ENCODE data around the gene BTK.
A peak's percentile ranks its signal among the peaks of the same experiment; 100 is the strongest.

The BTK gene

DNA sequence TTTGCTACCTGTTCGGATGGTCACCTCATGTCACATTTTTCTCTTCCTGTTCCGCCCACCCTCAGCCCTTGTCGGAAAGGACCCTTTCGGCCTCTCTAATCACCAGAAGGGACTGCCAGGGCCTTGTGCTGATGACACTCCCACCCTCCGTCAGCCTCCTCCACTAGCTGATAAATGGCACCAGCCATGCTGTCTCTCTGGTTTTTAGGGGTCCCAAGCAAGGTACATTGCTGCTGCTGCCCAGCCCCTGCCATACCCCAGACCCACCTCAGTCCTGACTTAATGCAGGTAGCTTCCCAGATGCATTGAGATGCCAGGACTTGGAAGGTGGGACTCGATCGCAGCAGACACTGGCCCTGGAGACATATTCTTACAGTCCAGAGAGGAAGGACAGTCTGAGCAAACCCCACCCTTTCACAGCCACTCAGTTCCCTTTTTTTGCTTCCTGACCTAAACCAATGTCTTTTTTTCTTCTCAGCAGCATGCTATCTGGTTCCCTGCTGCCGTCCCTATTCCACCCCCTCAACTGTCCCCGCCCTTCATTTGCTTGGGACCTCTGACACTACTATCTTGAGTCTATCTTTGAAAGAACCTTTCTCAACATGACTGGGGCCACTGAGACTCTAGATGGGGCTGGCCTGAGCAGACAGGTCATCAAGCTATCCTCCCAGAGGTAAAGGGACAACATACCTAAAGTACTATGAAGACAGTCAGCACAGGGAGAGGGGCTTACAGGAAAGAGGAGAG lies at the start of gene BTK:
Gene BTK (minus strand): TSS at position 397 of the 747 bp plus-strand sequence. CDS start 10,907 bp downstream, outside the sequence.
- DNase-seq (ENCODE audit: low read depth in 2 of 2): no peak

GRCh38 chrX:101430457-101431078 lies 44.6 kb upstream of the BTK start:
- no peak for DNase-seq (ENCODE audit: low read depth in 2 of 2)

DNA sequence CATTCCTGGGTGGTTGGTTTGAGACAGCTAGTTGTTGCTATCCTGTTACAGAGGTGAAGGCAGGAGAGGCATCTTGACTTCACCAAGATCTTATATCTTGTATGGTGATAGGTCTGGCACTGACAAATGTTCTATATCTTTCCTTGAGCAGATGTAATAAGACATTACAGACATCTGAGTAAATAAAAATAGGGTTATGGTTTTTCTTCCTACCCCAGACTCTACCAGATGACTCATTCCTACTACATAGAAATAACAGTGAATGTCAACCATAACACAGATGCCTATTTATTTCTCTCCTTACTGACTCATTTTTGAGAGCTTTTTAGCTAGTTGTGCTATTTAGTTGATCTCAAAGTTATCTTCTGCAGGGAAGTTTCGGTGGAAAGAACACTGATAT lies 43.9 kb upstream of the BTK start:
- DNase-seq (ENCODE audit: low read depth in 2 of 2): no peak

DNA sequence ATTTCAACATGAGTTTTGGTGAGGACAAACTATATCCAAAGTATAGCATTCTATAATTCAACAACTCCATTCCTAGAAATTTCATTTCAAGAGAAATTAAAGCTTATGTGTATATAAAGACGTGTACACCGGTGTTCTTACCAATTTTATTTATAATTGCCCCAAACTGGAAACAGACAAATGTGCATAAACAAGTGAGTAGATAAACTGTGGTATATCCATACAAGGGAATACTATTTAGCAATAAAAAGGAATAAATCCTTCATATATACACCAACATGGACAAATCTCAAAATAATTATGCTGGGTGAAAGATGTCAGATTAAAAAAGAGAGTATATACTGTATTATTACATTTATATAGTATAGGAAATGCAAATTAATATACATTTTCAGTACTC lies 42.0 kb upstream of the BTK start:
- DNase-seq (ENCODE audit: low read depth in 2 of 2): no peak

DNA sequence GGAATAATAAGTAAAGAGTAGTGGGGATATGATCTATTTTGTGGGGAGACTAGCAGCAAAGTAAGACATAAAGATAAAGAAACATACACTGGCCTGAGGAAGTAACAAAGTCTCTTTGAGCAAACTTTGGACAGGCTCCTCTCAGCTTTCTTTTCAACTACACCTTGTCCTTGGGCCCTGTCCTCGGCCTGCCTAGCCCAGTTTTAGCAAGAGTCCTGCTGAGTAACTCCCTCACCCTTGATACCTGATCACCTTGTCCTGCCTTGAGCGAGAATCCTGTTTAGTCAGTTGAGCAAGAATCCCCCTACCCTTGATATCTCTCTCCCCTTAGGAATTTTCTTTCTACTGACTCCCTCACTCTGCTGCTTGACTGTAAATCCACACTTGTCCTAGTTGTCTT lies 33.5 kb upstream of the BTK start:
- no peak for DNase-seq (ENCODE audit: low read depth in 2 of 2)

DNA sequence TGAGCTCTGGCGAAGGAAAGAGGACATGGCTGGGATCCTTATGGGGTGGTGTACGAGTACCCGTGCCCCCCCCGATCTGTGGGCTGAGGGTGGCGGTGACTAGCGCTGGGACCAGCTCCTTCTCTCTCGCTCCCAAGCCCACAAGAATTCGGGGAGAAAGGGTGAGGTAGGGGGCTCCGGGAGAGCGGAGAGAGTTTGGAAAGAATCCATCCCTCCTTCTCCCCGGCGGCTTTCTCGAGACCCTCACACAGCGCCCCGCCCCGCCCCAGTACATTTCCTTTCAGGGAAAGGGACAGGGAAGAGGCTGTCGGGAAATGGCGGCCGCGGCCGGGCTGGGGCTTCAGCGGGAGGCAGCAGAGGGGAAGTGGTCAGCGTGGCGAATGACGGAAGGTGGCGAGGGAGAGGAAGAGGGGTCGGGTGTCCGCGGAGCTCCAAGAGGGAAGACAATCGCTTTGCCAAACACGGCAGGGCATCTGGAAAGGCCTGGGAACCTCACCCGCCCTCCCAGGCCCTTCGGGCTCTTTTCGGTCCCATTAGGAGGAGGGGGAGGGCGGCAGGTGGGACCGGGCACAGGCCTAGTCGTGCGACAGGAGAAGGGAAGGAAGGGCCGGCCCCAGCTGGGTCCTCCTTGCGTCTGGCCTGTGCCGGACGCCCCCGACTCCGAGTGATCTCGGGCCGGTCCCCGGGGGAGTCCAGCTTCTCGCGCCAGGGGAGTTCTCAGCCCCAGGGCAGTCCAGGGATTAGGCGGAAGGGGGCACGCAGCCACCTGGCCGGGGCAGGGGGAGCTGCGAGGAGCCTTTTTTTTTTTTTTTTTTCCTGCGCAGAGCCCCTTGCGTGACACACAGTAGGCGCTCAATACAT lies 32.2 kb upstream of the BTK start:
- no peak for DNase-seq (ENCODE audit: low read depth in 2 of 2)

DNA sequence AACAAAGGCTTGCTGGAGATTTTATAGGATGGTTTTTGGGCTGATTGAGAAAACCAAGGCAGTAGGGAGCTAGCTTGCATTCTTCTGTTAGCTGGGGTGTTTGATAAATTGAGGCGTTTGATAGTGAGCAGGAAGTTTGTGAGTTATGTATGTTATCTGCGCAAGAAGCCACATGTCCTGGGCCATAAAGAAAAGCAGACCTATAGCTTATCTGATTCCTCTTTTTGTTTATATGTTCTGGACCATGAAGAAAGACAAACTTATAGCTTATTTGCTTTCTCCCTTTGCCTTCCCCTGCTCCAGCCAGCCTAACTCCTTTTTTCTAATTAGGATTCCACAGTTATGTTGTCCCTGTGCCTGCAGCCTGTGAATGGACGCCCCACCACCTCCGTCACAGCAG lies 31.2 kb upstream of the BTK start:
- DNase-seq (ENCODE audit: low read depth in 2 of 2): no peak

GRCh38 chrX:101416691-101417090 lies 30.7 kb upstream of the BTK start:
- DNase-seq (ENCODE audit: low read depth in 2 of 2): no peak

- no peak for DNase-seq (ENCODE audit: low read depth in 2 of 2)
Measured at GRCh38 chrX:101415180-101416145, 29.5 kb upstream of the BTK start.

- DNase-seq (ENCODE audit: low read depth in 2 of 2): no peak
Measured at GRCh38 chrX:101411984-101412383, 26.0 kb upstream of the BTK start.

DNA sequence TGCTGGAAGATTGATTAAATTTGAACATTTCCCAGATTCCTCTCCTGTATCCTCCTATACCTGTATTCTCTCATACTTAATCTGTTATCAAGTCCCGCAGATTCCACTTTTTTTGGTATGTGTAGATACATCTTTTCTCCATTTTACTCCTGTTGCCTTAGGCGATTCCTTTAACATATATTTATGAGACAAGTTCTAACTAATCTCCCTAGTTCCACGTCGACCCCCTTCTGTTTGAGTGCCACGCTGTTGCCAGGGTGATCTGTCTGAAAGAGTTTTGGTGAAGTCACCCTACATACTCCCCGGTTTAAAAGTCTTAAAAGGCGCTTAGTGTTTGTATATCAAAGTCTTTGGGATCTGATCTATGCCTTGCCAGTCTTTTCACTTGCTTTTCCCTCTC lies 24.5 kb upstream of the BTK start:
- DNase-seq (ENCODE audit: low read depth in 2 of 2): no peak

GRCh38 chrX:101409043-101409442 lies 23.1 kb upstream of the BTK start:
- no peak for DNase-seq (ENCODE audit: low read depth in 2 of 2)

- no peak for DNase-seq (ENCODE audit: low read depth in 2 of 2)
Measured at GRCh38 chrX:101408532-101408841, 22.5 kb upstream of the BTK start.

- peak; percentile 66 to 80 for DNase-seq (ENCODE audit: low read depth in 2 of 2)
Measured at GRCh38 chrX:101407748-101408531, 21.9 kb upstream of the BTK start, which contains the start of the genes GLA and HNRNPH2. Gene GLA, minus strand, starts transcription at chrX:101407925. Its CDS starts 22 bp downstream, at chrX:101407903. Gene HNRNPH2, plus strand, starts transcription at chrX:101408222. Its CDS starts 3,767 bp downstream, at chrX:101411989.

GRCh38 chrX:101407167-101407747 lies 21.3 kb upstream of the BTK start:
- DNase-seq (ENCODE audit: low read depth in 2 of 2): no peak

- DNase-seq (ENCODE audit: low read depth in 2 of 2): no peak
Measured at GRCh38 chrX:101399825-101400224, 13.8 kb upstream of the BTK start.

GRCh38 chrX:101398694-101399093 lies 12.7 kb upstream of the BTK start:
- no peak for DNase-seq (ENCODE audit: low read depth in 2 of 2)

- no peak for DNase-seq (ENCODE audit: low read depth in 2 of 2)
Measured at GRCh38 chrX:101397779-101398178, 11.8 kb upstream of the BTK start.

DNA sequence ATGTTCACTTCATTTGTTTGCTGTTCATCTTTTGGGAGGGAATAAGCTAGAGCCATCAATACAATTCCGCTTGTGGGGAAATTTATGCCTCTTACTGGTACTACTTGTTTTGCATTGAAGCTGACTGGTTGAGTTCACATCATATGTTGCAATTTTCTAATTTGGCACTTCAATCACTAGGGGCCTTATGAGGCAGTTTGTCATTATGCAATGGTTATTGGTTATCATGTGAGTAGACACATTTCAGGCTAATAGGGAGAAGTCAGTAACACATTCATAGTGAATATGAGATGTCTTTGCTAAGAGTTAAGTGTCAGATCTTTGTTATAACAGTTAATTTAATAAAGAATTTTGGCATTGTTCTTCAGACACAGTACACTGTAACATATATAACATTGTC lies 9.8 kb upstream of the BTK start:
- no peak for DNase-seq (ENCODE audit: low read depth in 2 of 2)

DNA sequence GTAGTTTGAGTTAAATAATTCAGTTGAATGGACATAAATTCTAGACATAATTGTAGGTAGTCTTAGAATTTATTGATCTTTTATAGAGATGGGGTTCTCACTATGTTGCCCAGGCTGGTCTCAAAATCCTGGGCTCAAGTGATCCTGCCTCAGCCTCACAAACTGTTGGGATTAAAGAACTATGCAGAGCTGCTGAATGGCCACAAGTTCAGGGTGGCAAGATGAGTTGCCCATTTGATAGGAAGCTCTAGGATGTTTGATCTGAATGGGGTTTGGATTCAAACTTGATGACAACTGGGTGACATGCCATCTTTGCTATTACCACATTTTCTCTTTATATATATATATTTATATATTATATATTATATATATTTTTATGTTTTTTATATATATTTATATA lies 8.4 kb upstream of the BTK start:
- DNase-seq (ENCODE audit: low read depth in 2 of 2): no peak
